UCSD-AML1 (cell line): ENCODE data around the gene UVRAG.

Experiments used
- DNase-seq: peaks from one replicate; lab custom pipeline; 2025; ENCODE audit not compliant: unreplicated experiment; lab: John Stamatoyannopoulos, UW

UVRAG gene

GRCh38 chr11:76087749-76088148 lies 272.7 kb downstream of the UVRAG start:
- DNase-seq, result no peak

DNA sequence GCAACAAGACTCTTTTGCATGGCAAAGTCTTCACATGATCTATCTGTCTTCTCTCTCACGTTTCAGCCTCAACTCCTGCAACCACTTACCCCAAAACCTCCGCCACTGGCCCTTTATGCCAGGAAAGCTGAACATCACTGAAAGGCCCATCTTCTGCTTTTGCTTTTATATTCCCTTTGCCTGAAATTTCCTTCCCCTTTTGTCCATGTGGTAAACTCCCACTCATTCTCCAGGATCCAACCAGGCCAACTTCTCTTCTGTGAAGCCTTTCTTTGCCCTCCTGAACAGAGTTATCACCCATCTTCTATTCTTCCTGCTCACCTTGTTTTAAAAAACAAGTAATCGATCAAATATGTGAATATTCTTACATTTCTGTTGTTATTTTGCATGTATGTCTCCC lies 273.5 kb downstream of the UVRAG start:
- DNase-seq, result no peak

- DNase-seq, result no peak
These were observed 275.2 kb downstream of the UVRAG start for GRCh38 chr11:76090174-76090573.

DNA sequence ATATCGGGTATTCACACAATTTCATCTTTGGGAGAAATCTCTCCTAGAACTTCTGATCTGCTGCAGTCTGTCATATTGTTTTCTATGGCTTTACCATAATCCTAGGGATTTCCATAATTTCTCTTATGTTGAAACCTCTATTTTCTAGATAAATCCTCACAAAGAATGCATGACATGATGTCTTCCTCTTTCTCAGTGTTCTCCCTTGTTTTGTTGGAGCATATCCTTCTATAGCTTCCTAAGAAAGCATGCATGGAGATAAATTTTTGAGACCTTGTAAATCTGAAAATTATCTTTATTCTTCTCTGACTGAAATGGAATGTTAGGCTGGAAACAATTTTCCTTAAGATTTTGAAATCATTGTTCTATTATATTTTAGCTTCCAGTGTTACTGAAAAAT lies 275.8 kb downstream of the UVRAG start:
- no peak for DNase-seq

GRCh38 chr11:76094740-76095139 lies 279.7 kb downstream of the UVRAG start:
- DNase-seq, result no peak

GRCh38 chr11:76095891-76096290 lies 280.9 kb downstream of the UVRAG start:
- no peak for DNase-seq

GRCh38 chr11:76096552-76096951 lies 281.5 kb downstream of the UVRAG start:
- DNase-seq, result no peak

DNA sequence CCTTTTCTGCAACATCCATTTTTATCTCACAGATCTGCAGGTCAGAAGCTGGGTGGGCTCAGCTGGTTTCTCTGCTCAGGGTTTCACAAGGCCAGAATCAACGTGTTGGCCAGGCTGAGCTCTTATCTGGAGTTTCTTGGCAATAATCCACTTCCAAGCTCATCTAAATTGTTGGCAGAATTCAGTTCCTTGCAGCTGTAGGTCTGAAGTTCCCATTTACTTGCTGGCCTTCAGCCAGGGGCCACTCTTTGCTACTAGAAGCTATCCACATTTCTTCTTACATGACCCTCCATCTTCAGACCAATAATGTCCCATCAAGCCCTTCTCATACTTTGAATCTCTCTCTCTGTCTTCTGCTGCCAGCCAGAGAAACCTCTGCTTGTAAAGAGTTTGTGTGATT lies 287.8 kb downstream of the UVRAG start:
- no peak for DNase-seq

- no peak for DNase-seq
These were observed 288.4 kb downstream of the UVRAG start for GRCh38 chr11:76103460-76103859.

DNA sequence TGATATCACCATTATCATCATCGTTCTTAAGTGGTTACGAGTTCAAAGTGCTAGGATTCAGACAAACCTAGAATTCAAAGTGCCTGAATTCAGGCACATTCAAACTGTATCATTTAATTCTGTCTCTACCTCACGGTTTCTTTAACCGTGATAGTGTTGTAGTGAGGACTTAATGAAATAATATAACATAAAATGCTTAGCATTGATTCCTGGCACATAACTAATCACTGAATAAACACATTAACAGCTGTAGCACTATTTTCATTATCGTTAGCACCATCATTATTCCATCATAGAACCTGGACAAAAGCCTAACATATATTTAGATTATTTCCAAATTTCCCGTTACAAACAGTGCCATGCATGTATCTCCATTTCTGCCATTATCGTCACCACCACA lies 289.3 kb downstream of the UVRAG start:
- no peak for DNase-seq

DNA sequence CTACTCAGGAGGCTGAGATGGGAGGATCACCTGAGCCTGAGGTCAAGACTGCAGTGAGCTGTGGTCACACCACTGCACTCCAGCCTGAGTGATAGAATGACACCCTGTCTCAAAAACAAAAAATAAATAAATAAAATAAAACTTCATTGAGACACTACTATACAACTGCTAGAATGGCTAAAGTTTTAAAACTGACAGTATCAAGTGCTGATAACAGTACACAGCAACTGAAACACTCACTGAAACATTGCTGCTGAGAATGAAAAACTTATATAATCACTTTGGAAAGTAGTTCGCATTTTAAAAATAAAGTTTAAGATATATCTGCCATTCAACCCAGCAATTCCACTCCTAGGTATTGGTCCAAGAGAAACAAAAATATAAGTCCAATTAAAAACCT lies 290.6 kb downstream of the UVRAG start:
- DNase-seq, result no peak

- DNase-seq, result no peak
These were observed 293.0 kb downstream of the UVRAG start for GRCh38 chr11:76107971-76108370.

GRCh38 chr11:76114238-76114637 lies 299.2 kb downstream of the UVRAG start:
- no peak for DNase-seq

DNA sequence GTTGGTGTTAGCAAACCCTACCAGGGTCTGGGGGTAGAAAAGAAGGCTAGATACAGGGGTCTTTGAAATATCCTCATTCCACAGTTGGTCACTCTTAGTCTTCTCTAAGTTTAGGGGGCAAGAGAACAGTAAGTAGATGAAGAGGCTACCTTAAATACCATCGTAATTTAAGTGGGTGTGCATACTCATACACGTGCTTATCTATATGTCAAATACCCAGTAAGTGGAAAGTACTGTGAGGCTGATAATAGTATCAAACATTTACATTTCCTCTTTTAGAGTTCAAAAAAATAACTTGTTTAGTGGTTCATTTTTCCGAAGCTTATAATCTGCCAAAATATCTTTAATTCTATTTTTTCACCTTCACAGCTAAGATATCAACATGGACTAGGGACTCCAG lies 300.5 kb downstream of the UVRAG start:
- DNase-seq, result no peak

- no peak for DNase-seq
These were observed 304.0 kb downstream of the UVRAG start for GRCh38 chr11:76119032-76119431.

DNA sequence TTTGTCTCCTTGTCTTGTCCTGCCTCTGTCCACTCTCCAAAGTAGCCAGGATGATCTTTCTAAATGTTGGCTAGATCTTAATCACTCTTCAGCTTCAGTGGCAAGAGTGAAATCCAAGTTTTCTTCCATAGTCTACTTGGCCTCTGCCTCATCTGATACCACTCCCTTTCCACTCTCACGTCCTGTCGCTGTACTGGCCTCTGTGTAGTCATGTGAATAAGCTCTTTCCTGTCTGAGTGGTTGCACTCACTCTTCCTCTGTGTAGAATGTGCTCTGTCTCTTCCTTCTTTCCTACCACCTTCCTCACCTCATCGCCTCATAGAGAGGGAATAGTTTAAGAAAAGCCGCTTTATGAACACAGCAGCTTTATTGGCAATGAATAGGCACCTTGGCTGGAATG lies 304.8 kb downstream of the UVRAG start:
- DNase-seq, result no peak

DNA sequence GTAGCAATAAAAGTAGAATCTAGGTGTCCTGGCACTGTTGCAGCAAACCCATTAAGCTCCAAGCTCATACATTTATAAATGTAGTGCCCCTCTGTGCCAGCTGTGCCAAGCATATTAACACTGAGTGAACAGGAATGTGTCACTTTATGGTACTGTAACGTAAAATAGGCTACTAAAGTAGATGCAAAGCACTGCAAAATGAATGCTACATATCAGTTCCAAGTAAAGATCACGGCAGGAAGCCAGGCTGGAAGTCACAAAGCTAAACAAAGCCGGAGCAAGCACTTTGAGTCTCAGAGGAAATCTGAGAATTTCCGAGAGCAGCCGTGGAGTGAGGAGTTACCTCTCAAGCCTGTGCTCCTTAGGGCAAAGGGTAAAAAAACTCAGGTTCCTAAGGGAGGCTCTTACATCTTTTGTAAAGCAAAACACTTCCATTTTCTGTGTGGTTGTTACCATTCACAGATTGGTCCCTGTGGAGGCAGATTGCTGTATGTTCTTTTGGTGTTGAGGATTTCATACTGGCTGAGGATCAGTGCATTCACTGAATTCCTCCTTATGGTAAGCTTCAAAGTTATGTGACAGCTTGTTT lies 305.6 kb downstream of the UVRAG start:
- no peak for DNase-seq

DNA sequence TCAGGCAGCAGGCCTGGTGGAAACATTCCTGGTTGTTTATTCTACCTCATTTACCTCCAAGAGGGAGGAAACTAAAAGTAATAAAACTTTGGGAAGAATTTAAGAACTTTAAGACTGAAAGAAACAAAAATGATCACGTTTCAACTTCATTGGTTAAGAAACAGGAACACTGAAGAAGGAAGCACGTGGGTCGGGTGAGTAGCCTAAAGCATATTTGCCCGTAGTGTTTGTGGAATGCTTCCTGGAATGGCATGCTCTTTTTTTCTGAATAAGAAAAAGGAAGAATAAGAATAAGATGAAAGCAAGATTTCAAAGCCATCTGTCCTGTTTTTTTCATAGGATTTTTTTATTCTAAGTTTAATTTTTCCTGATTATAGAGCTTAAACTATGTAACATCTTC lies 308.2 kb downstream of the UVRAG start:
- DNase-seq, result no peak

DNA sequence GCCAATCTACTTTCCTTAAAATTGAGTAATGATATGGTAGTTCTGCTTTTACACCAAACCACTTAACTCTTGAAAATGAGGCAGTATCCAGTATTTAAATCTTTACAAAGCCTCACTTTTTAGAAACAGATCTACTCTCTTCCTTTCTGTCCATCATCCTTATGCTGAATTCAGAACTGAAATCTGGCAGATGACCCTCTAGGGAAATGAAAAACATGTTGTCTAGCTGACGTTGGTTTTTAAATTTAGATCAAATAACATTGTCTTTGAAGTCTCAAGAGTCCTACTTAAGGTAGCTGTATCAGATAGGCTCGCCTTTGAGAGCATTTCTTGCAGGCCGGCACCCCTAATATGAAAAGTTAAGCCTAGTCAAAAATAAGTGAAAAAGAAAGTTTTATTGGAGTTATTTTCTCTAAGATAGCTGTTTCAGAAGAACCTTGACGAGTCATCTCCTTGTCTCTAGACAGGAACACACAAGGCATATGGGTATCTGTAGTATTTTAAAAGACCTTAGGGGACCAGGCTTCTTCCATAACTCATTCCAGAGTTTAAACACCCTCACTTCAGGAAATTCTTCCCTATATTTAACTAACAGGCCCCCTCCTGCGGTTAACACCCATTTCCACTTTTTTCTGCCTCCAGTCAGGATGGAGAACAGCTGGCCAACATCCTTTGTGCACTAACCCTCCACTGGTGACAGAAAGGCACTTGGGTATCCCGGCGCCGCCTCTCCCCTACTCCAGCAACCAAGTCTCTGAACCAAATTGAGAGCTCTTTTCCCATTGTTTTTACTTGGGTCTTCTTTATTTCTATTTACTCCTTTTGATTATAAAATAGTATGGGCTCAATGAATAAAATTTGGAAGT lies 310.1 kb downstream of the UVRAG start:
- DNase-seq, result no peak

DNA sequence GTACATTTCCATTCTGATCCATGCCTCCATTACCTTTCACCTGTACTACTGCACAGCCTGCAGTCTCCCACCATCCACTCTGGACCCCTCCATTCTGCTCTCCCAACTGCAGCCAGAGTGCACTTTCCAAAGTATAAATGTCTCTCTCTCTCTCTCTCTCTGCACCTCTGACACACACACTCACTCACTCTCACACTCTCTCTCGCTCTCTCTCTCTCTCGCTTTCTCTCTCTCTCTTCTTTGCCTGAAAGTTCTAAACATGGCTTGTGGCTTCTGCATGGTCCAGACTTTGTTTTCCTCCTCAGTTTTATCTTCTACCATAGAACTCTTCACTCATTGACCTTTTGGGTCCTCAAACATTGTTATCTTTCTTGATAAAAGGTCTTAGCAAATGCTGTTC lies 314.7 kb downstream of the UVRAG start:
- DNase-seq, result no peak

- DNase-seq, result no peak
These were observed 316.1 kb downstream of the UVRAG start for GRCh38 chr11:76131142-76131541.

DNA sequence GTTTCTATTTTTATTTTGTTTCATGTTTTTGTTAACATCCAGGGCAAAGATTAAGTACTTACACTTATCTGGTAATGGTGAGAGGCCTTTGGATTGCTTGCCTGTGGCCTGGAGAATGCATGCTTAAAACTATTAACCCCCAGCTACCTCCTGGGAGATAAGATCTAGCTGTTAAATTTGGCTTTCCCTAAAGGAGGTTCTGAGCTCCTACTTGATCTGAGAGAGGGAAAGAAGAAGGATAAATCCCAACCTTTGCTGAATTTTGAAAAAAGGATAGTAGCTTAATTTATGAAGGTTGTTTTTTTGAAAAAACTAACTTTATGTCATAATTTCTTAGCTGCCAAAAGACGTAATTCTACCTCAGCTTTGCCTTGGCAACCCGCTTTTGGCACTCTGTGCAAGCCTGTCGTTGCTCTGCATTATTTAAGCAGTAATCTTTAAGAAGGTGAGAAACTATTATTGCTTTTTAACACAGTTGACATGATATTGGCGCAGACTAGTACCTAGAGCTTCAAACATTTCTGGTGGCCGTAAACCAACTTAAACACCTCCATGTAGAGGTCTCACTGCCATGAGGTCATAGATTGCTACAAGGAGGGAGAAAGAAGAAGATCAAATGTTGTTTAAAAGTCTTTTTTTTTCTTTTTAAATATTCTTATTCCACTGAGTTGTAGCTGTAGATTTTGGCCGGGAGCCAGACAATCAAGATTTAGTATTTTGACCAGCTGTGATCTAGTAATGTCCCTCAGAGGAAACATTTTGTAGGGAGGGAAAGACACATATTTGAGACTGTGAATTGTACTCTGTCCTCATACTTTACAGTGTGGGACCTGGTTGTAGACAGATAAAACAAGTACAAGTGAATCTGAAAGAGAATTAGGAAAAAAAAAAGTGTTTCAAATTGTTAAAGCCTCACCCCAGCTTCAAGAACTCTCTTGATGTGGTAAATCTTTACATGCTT lies 316.9 kb downstream of the UVRAG start:
- DNase-seq, result no peak
